ENCODE measurements around the gene RNF150. TPM values are rescaled to one million over a fixed set of nuclear protein-coding genes. Genes with fewer than 3 reads are reported as not detected.

RNF150 gene
- total RNA-seq, 4 donors from 2014 or later, result 13.1 to 24.3 (median 15.7) TPM

GRCh38 chr4:140971077-140971792, 162.0 kb downstream of the RNF150 start:
- Histone ChIP-seq H3K9me3 (no peaks in the 10 kb centered on the region), H3K36me3 (no peaks in the 10 kb centered on the region), H3K4me1 (no peaks in the 10 kb centered on the region), H3K27ac (no peak overlapping the region), H3K4me3 (no peak overlapping the region), H3K27me3 (no peaks in the 10 kb centered on the region)
- 60 to 61% methylated on average over 3 of the region's 3 CpGs for WGBS, 2 donors
- no peak for TF ChIP-seq POLR2A (IDR thresholded peaks at IDR 0.05)
- no peak for TF ChIP-seq CTCF (IDR thresholded peaks at IDR 0.05)
- TF ChIP-seq EP300 (IDR thresholded peaks at IDR 0.05), result no peak
- no peak for DNase-seq (ENCODE audit: low spot score in 2 of 2)

GRCh38 chr4:140969296-140969695, 164.0 kb downstream of the RNF150 start:
- no peak for TF ChIP-seq EP300 (IDR thresholded peaks at IDR 0.05)
- no peak for TF ChIP-seq CTCF (IDR thresholded peaks at IDR 0.05)
- TF ChIP-seq POLR2A (IDR thresholded peaks at IDR 0.05), result no peak
- 88 to 95% methylated on average over 3 of the region's 3 CpGs for WGBS, 2 donors
- Histone ChIP-seq H3K36me3 (no peaks in the 10 kb centered on the region), H3K9me3 (no peaks in the 10 kb centered on the region), H3K4me3 (no peak overlapping the region), H3K27me3 (no peaks in the 10 kb centered on the region), H3K27ac (no peak overlapping the region), H3K4me1 (no peaks in the 10 kb centered on the region)
- no peak for DNase-seq (ENCODE audit: low spot score in 2 of 2)

GRCh38 chr4:140968371-140968770, 164.9 kb downstream of the RNF150 start:
- Histone ChIP-seq H3K27ac (no peak overlapping the region), H3K4me3 (no peak overlapping the region), H3K4me1 (no peaks in the 10 kb centered on the region), H3K9me3 (no peaks in the 10 kb centered on the region), H3K36me3 (no peaks in the 10 kb centered on the region), H3K27me3 (no peaks in the 10 kb centered on the region)
- DNase-seq (ENCODE audit: low spot score in 2 of 2), result no peak
- 75 to 92% methylated on average over 3 of the region's 3 CpGs for WGBS, 2 donors
- TF ChIP-seq EP300 (IDR thresholded peaks at IDR 0.05), result no peak
- no peak for TF ChIP-seq POLR2A (IDR thresholded peaks at IDR 0.05)
- no peak for TF ChIP-seq CTCF (IDR thresholded peaks at IDR 0.05)

- H3K27ac ChIP-seq, result no peak overlapping the region
- H3K27me3 ChIP-seq, result no peaks in the 10 kb centered on the region
- no peaks in the 10 kb centered on the region for H3K36me3 ChIP-seq
- H3K9me3 ChIP-seq, result no peaks in the 10 kb centered on the region
- TF ChIP-seq POLR2A (IDR thresholded peaks at IDR 0.05) (no peak), CTCF (IDR thresholded peaks at IDR 0.05) (no peak), EP300 (IDR thresholded peaks at IDR 0.05) (no peak)
- WGBS, 2 donors, result 92 to 96% methylated on average over 1 of the region's 1 CpG
- no peak overlapping the region for H3K4me3 ChIP-seq
- DNase-seq (ENCODE audit: low spot score in 2 of 2), result no peak
- no peaks in the 10 kb centered on the region for H3K4me1 ChIP-seq
These were observed 169.4 kb downstream of the RNF150 start for GRCh38 chr4:140963883-140964282.

GRCh38 chr4:140955641-140956040, 177.6 kb downstream of the RNF150 start:
- Histone ChIP-seq H3K36me3 (no peaks in the 10 kb centered on the region), H3K4me1 (peaks cover 0 to 12% (median 0%) of the 10 kb centered on the region in 4 donors), H3K4me3 (no peak overlapping the region), H3K9me3 (peaks cover 0 to 5% (median 0%) of the 10 kb centered on the region in 4 donors), H3K27me3 (no peaks in the 10 kb centered on the region), H3K27ac (no peak overlapping the region)
- no peak for DNase-seq (ENCODE audit: low spot score in 2 of 2)
- TF ChIP-seq POLR2A (IDR thresholded peaks at IDR 0.05) (no peak), CTCF (IDR thresholded peaks at IDR 0.05) (no peak)
- 29 to 33% methylated on average over 1 of the region's 1 CpG for WGBS, 2 donors

Measured in tibial nerve (tissue), 4 donors.